ENCODE measurements around the gene TMEM54. TPM values are rescaled to one million over a fixed set of nuclear protein-coding genes. Genes with fewer than 3 reads are reported as not detected.
A peak's percentile ranks its signal among the peaks of the same experiment; 100 is the strongest.

The TMEM54 gene
- total and polyA plus RNA-seq, 10 of the 15 experiments (the other 5 are each of a cell fraction or from before 2014, with no cell fraction given), result 0.07 to 0.94 (median 0.56) TPM; not detected in 1

GRCh38 chr1:32919811-32920733, 18.9 kb upstream of the TMEM54 start:
- intact Hi-C loops (cut with micrococcal nuclease; ENCODE audit: unreplicated experiment), result no loop called here
- peaks cover 0 to 4% of the 10 kb centered on the region in 2 experiments; a peak in 2 of 4 replicates for H3K27me3 ChIP-seq (replicated peaks in 1 of 2; ENCODE audit: control insufficient read depth in 2 of 2, insufficient read depth in 2 of 2, low read length in 1 of 2)
- H3K4me1 ChIP-seq (ENCODE audit: control insufficient read depth, insufficient read depth, low read length), result no peaks in the 10 kb centered on the region; the same call in 1 of the 2 replicates
- H3K4me2 ChIP-seq (ENCODE audit: control insufficient read depth, insufficient read depth), result peak overlapping the region; percentile 3; the same call in 1 of the 2 replicates
- ChIA-PET CTCF (interaction anchor here (0.6 to 2.0 kb wide), 9 partner anchors 13 to 167 kb away, joined by 3 to 11 read pairs (median 4); no protein-coding TSS in a partner anchor), POLR2A (no interaction called here), RAD21 (ENCODE audit: unreplicated experiment) (interaction anchor here (0.6 to 1.2 kb wide), 3 partner anchors 13 to 105 kb away, joined by 3 to 4 read pairs (median 4); no protein-coding TSS in a partner anchor), SMC1A (ENCODE audit: uncharacterized antibody, unreplicated experiment) (interaction anchor here (0.7 to 1.3 kb wide), 7 partner anchors 11 to 166 kb away, joined by 3 read pairs; no protein-coding TSS in a partner anchor)
- H3K4me3 ChIP-seq, result no peak overlapping the region
- FAIRE-seq (no peak), DNase-seq (ENCODE audit: low read depth, low spot score) (no peak), ATAC-seq (peak; percentile 44)
- no peaks in the 10 kb centered on the region for H4K20me1 ChIP-seq (ENCODE audit: control insufficient read depth, insufficient read depth)
- no peak overlapping the region for H3K27ac ChIP-seq (ENCODE audit: control insufficient read depth, insufficient read depth)
- H2AFZ ChIP-seq (ENCODE audit: control insufficient read depth, low read depth, low read length), result peak overlapping the region; percentile 56
- H3K36me3 ChIP-seq (ENCODE audit: control insufficient read depth in 2 of 2, insufficient read depth in 2 of 2, low read length in 1 of 2), result no peaks in the 10 kb centered on the region
- no peaks in the 10 kb centered on the region for H3K9me3 ChIP-seq (replicated peaks; ENCODE audit: control insufficient read depth, insufficient read depth, low read length)
- no peak overlapping the region for H3K9ac ChIP-seq (ENCODE audit: control insufficient read depth, insufficient read depth, low read length)
- no peaks in the 10 kb centered on the region for H3K79me2 ChIP-seq (ENCODE audit: control insufficient read depth, insufficient read depth, low read length)
- BruUV-seq (replicated peaks), result no TSS peak
- in situ Hi-C loops (cut with MboI), result no loop called here
- WGBS (ENCODE audit: insufficient coverage, insufficient replicate concordance, low lambda C conversion rate, missing lambda C conversion rate), result 58% methylated on average over 11 of the region's 11 CpGs
- TF ChIP-seq HCFC1 (IDR thresholded peaks at IDR 0.05; ENCODE audit: low read length) (no peak), ZNF207 (IDR thresholded peaks at IDR 0.05; ENCODE audit: borderline replicate concordance) (no peak), CBX3 (IDR thresholded peaks at IDR 0.05; ENCODE audit: borderline replicate concordance, low read depth) (no peak), SMARCA5 (IDR thresholded peaks at IDR 0.05) (no peak), BRCA1 (IDR thresholded peaks at IDR 0.05; ENCODE audit: low read depth, low read length) (no peak), BCL3 (IDR thresholded peaks at IDR 0.05; ENCODE audit: borderline replicate concordance, insufficient read depth, low read depth, low read length, poor library complexity, severe bottlenecking) (no peak), ZZZ3 (IDR thresholded peaks at IDR 0.05; ENCODE audit: control insufficient read depth, insufficient read length, low read depth) (no peak), ATF7 (IDR thresholded peaks at IDR 0.05; ENCODE audit: low read depth) (peak; percentile 82), POU2F2 (IDR thresholded peaks at IDR 0.05; ENCODE audit: borderline replicate concordance, low read depth, low read length) (no peak), CBX5 (IDR thresholded peaks at IDR 0.05; ENCODE audit: low read depth) (no peak), RUNX3 (IDR thresholded peaks at IDR 0.05; ENCODE audit: low read length) (peak; percentile 14; the same call in 1 of the 2 replicates), ZSCAN29 (IDR thresholded peaks at IDR 0.05) (no peak), MLLT1 (IDR thresholded peaks at IDR 0.05) (no peak), NKRF (conservative IDR thresholded peaks at IDR 0.05) (no peak), BACH1 (IDR thresholded peaks at IDR 0.05; ENCODE audit: borderline replicate concordance) (no peak), FOXM1 (IDR thresholded peaks at IDR 0.05; ENCODE audit: low read depth, low read length) (no peak), SMAD1 (IDR thresholded peaks at IDR 0.05; ENCODE audit: low read depth, partially characterized antibody) (no peak), DPF2 (IDR thresholded peaks at IDR 0.05) (no peak), IKZF2 (IDR thresholded peaks at IDR 0.05) (no peak)

All from GM12878 (cell line).